ENCODE data around the gene SHISA9.
A peak's percentile ranks its signal among the peaks of the same experiment; 100 is the strongest.
"Not testable (repeated sequence)": the region's sequence is repeated elsewhere in the genome, so short reads cannot be mapped to it uniquely, and the experiment has no call there.

SHISA9 gene

GRCh38 chr16:12901597-12902461 is at the start of gene SHISA9:
SHISA9 (plus strand) TSS chr16:12901598.
- no peak for DNase-seq (ENCODE audit: low read depth)

DNA sequence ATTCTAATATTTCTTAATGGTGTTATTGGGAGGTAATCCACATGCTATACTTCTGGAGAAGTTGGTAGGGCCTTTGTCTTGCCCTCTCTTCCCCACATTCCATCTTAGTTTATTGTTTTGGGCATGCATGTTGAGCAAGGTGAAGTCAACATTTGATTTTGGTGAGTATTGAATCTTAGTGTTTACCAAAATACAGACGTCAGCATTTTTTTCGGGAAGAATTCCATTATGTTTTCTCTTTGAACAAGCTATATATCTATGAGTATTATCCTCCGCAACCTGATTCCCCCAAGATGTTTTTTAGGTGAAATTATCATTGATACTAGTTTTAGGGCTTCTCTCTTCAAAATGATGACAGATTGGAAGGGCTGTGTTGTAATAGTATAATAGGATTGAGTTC is 47.4 kb upstream of the SHISA9 start:
- DNase-seq (ENCODE audit: low read depth), result no peak

DNA sequence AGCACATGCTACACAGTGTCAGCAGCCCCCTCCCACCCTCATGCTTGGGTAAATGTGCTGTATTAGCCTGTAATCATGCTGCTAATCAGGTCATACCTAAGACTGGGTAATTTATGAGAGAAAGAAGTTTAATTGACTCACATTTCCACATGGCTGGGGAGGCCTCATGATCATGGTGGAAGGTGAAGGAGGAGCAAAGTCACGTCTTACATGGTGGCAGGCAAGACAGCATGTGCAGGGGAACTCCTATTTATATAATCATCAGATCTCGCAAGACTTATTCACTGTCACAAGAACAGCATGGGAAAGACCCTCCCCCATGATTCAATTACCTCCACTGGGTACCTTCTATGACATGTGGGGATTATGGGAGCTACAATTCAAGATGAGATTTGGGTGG is 44.0 kb upstream of the SHISA9 start:
- not testable (repeated sequence) for DNase-seq (ENCODE audit: low read depth)

GRCh38 chr16:12862327-12862726 is 39.1 kb upstream of the SHISA9 start:
- no peak for DNase-seq (ENCODE audit: low read depth)

GRCh38 chr16:12862941-12863340 is 38.5 kb upstream of the SHISA9 start:
- DNase-seq (ENCODE audit: low read depth), result no peak

GRCh38 chr16:12866981-12867551 is 34.3 kb upstream of the SHISA9 start:
- DNase-seq (ENCODE audit: low read depth), result no peak

DNA sequence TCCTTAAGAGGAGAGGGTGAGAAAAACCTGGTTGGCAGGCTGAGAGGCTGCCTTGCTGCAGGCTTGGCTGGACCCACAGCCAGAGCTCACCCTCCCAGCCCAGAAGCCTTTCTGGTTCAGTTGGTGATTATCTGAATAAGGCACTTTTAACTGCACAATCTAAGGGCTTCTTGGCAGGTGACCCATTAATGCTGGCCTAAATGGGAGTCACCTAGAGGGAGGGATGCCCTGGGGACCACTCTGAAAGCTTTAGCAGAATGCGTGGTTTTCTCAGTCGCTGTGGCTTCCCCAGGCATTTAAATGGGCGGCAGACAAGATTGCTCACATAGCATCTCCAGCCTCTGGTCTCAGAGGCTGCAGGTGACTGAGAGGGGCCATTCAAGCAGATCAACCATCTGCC is 33.2 kb upstream of the SHISA9 start:
- DNase-seq (ENCODE audit: low read depth), result no peak

- DNase-seq (ENCODE audit: low read depth), result no peak
These were observed 32.6 kb upstream of the SHISA9 start for GRCh38 chr16:12868788-12869187.

GRCh38 chr16:12869698-12870427 is 31.5 kb upstream of the SHISA9 start:
- DNase-seq (ENCODE audit: low read depth), result no peak

GRCh38 chr16:12871784-12872183 is 29.6 kb upstream of the SHISA9 start:
- DNase-seq (ENCODE audit: low read depth), result no peak

DNA sequence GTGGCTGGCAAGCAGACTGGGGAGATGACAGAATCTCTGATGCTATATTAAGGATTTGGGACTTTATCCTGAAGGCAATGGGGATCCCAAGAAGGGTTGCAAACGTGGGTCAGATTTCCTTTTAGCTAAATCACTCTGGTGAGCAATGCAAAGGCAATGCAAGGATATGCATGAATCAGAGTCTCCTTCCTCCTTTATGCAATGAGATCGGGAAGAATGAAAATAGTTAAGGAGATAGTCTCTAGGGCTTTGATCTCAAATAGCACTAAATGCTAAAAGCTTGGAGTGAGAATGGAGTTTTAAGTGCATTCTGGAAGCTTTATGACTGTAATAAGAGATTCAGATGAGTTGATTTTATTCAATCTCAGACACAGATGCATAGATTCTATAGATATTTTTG is 27.2 kb upstream of the SHISA9 start:
- peak; percentile 32 for DNase-seq (ENCODE audit: low read depth)

DNA sequence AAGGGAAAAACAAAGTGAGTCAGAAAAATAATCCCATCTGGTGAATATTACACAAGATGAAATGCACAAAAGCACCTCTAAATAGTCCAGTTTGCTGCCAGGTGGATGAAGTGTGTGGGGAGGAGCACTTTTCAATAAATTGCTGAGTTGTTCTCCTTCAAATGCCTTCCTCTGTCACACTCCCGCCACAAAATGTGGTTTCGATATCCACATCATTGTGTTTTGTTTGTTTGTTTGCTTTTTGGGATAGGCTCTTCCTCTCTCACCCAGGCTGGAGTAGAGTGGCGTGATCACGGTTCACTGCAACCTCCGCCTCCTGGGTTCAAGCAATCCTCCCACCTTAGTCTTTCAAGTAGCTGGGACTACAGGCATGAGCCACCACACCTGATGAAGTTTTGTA is 24.6 kb upstream of the SHISA9 start:
- DNase-seq (ENCODE audit: low read depth), result no peak

DNA sequence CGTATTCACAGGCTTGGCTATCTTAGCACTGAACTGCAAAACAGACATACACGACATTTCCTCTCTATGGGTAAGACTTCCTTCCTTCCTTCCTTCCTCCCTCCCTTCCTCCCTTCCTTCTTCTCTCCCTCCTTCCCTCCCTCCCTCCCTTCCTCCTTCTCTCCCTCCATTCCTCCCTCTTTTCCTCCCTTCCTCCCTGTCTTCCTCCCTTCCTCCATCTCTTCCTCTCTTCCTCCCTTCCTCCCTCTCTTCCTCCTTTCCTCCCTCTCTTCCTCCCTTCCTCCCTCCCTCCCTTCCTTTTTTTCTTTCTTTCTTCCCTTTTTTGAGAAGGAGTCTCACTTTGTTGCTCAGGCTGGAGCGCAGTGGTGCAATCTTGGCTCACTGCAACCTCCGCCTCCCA is 22.4 kb upstream of the SHISA9 start:
- no peak for DNase-seq (ENCODE audit: low read depth)

DNA sequence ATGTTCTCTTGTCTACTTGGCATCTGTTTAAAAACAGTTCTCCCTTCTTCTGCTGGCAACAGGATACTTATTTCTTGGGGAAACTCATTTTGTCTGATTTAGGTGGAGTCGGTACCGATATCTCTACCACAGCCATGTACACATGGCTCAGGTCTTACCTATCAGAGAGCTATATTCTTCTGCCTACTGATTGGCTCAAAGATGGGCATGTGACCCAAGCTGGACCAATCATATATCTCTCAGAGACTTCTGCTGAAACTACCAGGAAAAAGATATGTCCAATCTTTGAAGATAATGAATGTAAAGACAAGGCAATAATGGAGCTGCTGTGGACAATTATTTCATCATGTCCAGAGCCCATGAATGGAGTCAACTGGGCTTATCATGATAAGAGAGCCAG is 21.6 kb upstream of the SHISA9 start:
- DNase-seq (ENCODE audit: low read depth), result no peak

- DNase-seq (ENCODE audit: low read depth), result no peak
These were observed 20.2 kb upstream of the SHISA9 start for GRCh38 chr16:12881182-12881581.

DNA sequence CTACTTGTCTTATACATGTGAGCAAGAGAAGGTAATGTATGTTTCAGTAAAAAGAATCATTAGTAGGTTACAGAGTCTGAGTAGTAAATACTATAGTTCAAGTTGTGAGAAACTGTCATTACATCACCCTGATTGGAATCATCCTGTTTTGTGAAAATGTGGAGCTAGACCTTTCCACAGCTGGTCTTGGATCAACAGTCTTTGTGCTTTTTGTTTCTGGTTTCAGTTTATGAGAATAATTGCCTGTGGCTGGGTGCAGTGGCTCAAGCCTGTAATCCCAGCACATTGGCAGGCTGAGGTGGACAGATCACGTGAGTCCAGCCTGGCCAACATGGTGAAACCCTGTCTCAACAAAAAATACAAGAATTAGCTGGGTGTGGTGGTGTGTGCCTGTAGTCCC is 19.7 kb upstream of the SHISA9 start:
- DNase-seq (ENCODE audit: low read depth), result no peak

DNA sequence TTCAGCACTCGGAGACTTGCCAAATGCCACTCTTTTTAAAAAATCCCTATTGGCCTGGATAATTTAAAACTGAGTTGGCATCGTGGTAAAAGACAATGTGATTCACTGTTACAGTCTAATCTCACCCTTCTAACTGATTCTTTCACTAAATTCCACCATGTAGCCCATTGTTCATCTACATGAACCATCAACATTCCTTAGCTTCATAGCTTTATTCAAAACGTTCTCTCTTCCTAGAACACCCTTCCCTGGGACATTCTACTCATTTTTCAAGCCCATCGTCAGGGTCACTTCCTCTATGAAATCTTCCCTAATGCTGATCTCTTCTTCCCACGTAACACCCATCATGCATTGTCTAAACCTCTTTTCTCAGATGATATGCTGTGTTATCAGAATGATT is 15.7 kb upstream of the SHISA9 start:
- DNase-seq (ENCODE audit: low read depth), result no peak

- DNase-seq (ENCODE audit: low read depth), result no peak
These were observed 9.6 kb upstream of the SHISA9 start for GRCh38 chr16:12891836-12892235.

- DNase-seq (ENCODE audit: low read depth), result no peak
These were observed 8.2 kb upstream of the SHISA9 start for GRCh38 chr16:12893050-12893750.

DNA sequence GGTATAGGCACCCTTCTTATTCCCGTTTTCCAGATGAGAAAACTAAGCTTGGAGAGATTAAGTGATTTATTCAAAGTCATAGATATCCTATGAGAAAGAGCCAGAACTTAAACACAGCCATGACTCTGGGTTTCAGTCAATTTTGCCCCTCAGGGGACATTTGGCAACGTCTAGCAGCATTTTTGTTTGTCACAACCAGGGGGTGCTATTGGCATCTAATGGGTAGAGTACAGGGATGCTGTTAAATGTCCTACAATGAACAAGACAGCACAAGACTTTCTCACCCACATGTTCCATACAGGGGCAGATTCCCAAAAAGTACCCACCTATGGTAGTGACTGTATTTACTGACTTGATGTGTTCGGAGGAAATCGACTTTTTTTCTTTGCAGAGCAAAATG is 4.8 kb upstream of the SHISA9 start:
- DNase-seq (ENCODE audit: low read depth), result no peak

- no peak for DNase-seq (ENCODE audit: low read depth)
These were observed 2.8 kb upstream of the SHISA9 start for GRCh38 chr16:12898551-12898950.

- DNase-seq (ENCODE audit: low read depth), result no peak
These were observed 1.8 kb upstream of the SHISA9 start for GRCh38 chr16:12899529-12900143.
